Stimulated activated CD4-positive, alpha-beta T cell treated with anti-CD3 and anti-CD28 coated beads, Interleukin-2, amount 100 ng/mL, for 48 hours (primary cell): ENCODE results near the gene ZNF76.
"Not testable (repeated sequence)": the region's sequence is repeated elsewhere in the genome, so short reads cannot be mapped to it uniquely, and the experiment has no call there.

Experiments
- DNase-seq, 2 donors: peaks; one replicate each; pipeline ENCODE4 v3.0.0-alpha.2; 2020

Gene ZNF76

GRCh38 chr6:35304299-35304698 lies 44.8 kb downstream of the ZNF76 start:
- no peak for DNase-seq

GRCh38 chr6:35305117-35305516 lies 45.6 kb downstream of the ZNF76 start:
- no peak for DNase-seq

- not testable (repeated sequence) for DNase-seq
Observed at GRCh38 chr6:35307138-35307537, 47.6 kb downstream of the ZNF76 start.

GRCh38 chr6:35308543-35308942 lies 49.0 kb downstream of the ZNF76 start:
- DNase-seq: not testable (repeated sequence)

GRCh38 chr6:35309611-35310264 lies 50.2 kb downstream of the ZNF76 start:
- no peak for DNase-seq

GRCh38 chr6:35310265-35310831 lies 50.8 kb downstream of the ZNF76 start:
- no peak for DNase-seq

- DNase-seq: no peak
Observed at GRCh38 chr6:35311390-35312075, 52.0 kb downstream of the ZNF76 start.

- DNase-seq: no peak
Observed at GRCh38 chr6:35312076-35312800, 52.7 kb downstream of the ZNF76 start.

- no peak for DNase-seq
Observed at GRCh38 chr6:35312807-35313206, 53.3 kb downstream of the ZNF76 start.

GRCh38 chr6:35317483-35318195 lies 58.1 kb downstream of the ZNF76 start:
- no peak for DNase-seq

GRCh38 chr6:35318196-35319171 lies 58.9 kb downstream of the ZNF76 start:
- DNase-seq: no peak

GRCh38 chr6:35319346-35320030 lies 60.0 kb downstream of the ZNF76 start:
- DNase-seq: no peak

GRCh38 chr6:35320031-35320410 lies 60.5 kb downstream of the ZNF76 start:
- no peak for DNase-seq

GRCh38 chr6:35321091-35321490 lies 61.6 kb downstream of the ZNF76 start:
- no peak for DNase-seq

GRCh38 chr6:35327349-35328027 lies 68.0 kb downstream of the ZNF76 start:
- DNase-seq: peak; percentile 59 to 64

GRCh38 chr6:35328108-35328723 lies 68.7 kb downstream of the ZNF76 start:
- no peak for DNase-seq

GRCh38 chr6:35328965-35329364 lies 69.4 kb downstream of the ZNF76 start:
- not testable (repeated sequence) for DNase-seq

- no peak for DNase-seq
Observed at GRCh38 chr6:35330541-35331119, 71.1 kb downstream of the ZNF76 start.

GRCh38 chr6:35332074-35332887 lies 72.7 kb downstream of the ZNF76 start:
- peak in 1 of 2 donors; percentile 30 for DNase-seq
